ENCODE results near the gene OR52B2. TPM values are rescaled to one million over a fixed set of nuclear protein-coding genes. Genes with fewer than 3 reads are reported as not detected.
"Not testable (repeated sequence)": the region's sequence is repeated elsewhere in the genome, so short reads cannot be mapped to it uniquely, and the experiment has no call there.

OR52B2 gene
- total and polyA plus RNA-seq, 8 donors = not detected

GRCh38 chr11:6151117-6151516, 19.0 kb downstream of the OR52B2 start:
- H3K27ac ChIP-seq = no peak overlapping the region
- H3K36me3 ChIP-seq = no peaks in the 10 kb centered on the region
- DNase-seq = no peak
- H3K4me3 ChIP-seq = no peak overlapping the region
- TF ChIP-seq POLR2AphosphoS5 (IDR thresholded peaks at IDR 0.05) (no peak), POLR2A (IDR thresholded peaks at IDR 0.05) (no peak), CTCF (IDR thresholded peaks at IDR 0.05) (no peak), EP300 (IDR thresholded peaks at IDR 0.05) (no peak)
- H3K4me1 ChIP-seq = no peaks in the 10 kb centered on the region
- WGBS, 5 donors = 10 to 24% (median 17%) methylated on average over 1 of the region's 1 CpG
- no peaks in the 10 kb centered on the region for H3K9me3 ChIP-seq
- intact Hi-C loops (cut with DNase I; ENCODE audit: low total_unique reads) = no loop called here
- H3K27me3 ChIP-seq = no peaks in the 10 kb centered on the region

DNA sequence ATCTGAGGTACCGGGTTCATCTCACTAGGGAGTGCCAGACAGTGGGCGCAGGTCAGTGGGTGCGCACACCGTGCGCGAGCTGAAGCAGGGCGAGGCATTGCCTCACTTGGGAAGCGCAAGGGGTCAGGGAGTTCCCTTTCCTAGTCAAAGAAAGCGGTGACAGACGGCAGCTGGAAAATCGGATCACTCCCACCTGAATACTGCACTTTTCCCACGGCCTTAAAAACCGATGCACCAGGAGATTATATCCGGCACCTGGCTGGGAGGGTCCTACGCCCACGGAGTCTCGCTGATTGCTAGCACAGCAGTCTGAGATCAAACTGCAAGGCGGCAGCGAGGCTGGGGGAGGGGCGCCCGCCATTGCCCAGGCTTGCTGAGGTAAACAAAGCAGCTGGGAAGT, 26.4 kb downstream of the OR52B2 start:
- WGBS, 5 donors = 50 to 66% (median 64%) methylated on average over 11 to 17 of the region's 21 CpGs
- H3K4me1 ChIP-seq; H3K36me3 ChIP-seq; H3K4me3 ChIP-seq; DNase-seq; H3K9me3 ChIP-seq; H3K27me3 ChIP-seq; H3K27ac ChIP-seq; intact Hi-C loops (cut with DNase I; ENCODE audit: low total_unique reads): not testable (repeated sequence)

DNA sequence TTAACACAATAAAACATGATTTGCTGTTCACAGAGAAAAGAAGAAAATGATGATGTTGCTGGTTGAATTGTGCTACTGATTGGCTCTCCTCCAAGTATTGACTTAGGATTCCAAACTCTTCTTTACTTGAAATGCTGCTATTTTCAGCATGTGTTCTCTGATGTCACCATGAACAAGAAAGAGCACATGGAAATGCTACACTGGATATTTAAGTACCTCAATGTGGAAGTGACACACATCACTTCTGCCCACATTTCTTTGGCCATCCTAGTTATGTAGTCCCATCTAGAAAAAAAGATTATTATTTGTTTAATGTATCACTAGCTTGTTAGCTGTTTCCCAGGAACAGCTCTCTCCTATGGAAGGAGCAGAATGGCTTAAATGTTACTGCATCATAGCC, 27.2 kb downstream of the OR52B2 start:
- Histone ChIP-seq H3K27me3 (no peaks in the 10 kb centered on the region), H3K4me1 (no peaks in the 10 kb centered on the region), H3K9me3 (no peaks in the 10 kb centered on the region), H3K4me3 (no peak overlapping the region), H3K36me3 (no peaks in the 10 kb centered on the region), H3K27ac (no peak overlapping the region)
- no peak for DNase-seq
- TF ChIP-seq CTCF (IDR thresholded peaks at IDR 0.05) (no peak), POLR2A (IDR thresholded peaks at IDR 0.05) (no peak), EP300 (IDR thresholded peaks at IDR 0.05) (no peak), POLR2AphosphoS5 (IDR thresholded peaks at IDR 0.05) (no peak)
- intact Hi-C loops (cut with DNase I; ENCODE audit: low total_unique reads) = no loop called here

DNA sequence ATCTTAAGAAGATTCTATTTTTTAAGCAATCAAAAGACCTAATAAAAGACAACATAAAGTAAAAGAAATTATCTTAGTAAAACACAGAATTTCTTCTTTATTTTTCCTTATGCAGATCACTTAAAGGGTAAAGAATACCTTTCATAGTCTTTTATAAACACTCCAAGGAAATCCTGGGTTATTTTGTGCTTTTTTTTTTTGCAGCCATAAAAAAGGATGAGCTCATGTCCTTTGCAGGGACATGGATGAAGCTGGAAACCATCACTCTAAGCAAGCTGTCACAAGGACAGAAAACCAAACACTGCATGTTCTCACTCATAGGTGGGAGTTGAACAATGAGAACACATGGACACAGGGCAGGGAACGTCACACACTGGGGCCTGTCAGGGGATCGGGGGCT, 34.2 kb downstream of the OR52B2 start:
- intact Hi-C loops (cut with DNase I; ENCODE audit: low total_unique reads) = not testable (repeated sequence)
- WGBS, 5 donors = 34 to 48% (median 45%) methylated on average over 2 of the region's 2 CpGs

GRCh38 chr11:6132431-6132830, 37.7 kb downstream of the OR52B2 start:
- intact Hi-C loops (cut with DNase I; ENCODE audit: low total_unique reads) = no loop called here
- no peaks in the 10 kb centered on the region for H3K27me3 ChIP-seq
- DNase-seq = no peak
- TF ChIP-seq POLR2AphosphoS5 (IDR thresholded peaks at IDR 0.05) (no peak), POLR2A (IDR thresholded peaks at IDR 0.05) (no peak), EP300 (IDR thresholded peaks at IDR 0.05) (no peak), CTCF (IDR thresholded peaks at IDR 0.05) (no peak)
- 81 to 96% (median 91%) methylated on average over 1 of the region's 1 CpG for WGBS, 5 donors
- H3K9me3 ChIP-seq = no peaks in the 10 kb centered on the region
- no peaks in the 10 kb centered on the region for H3K36me3 ChIP-seq
- H3K4me3 ChIP-seq = no peak overlapping the region
- H3K27ac ChIP-seq = no peak overlapping the region
- H3K4me1 ChIP-seq = no peaks in the 10 kb centered on the region

More for the DNA sequence above, 34.2 kb downstream of the OR52B2 start:
- H3K27me3 ChIP-seq, H3K4me3 ChIP-seq, H3K9me3 ChIP-seq, H3K27ac ChIP-seq, H3K4me1 ChIP-seq, DNase-seq, H3K36me3 ChIP-seq: not testable (repeated sequence)

- intact Hi-C loops (cut with DNase I; ENCODE audit: low total_unique reads) = no loop called here
- WGBS, 5 donors = 58 to 75% (median 70%) methylated on average over 1 of the region's 1 CpG
- Histone ChIP-seq H3K4me3 (no peak overlapping the region), H3K27me3 (no peaks in the 10 kb centered on the region), H3K27ac (no peak overlapping the region), H3K4me1 (no peaks in the 10 kb centered on the region), H3K36me3 (no peaks in the 10 kb centered on the region), H3K9me3 (no peaks in the 10 kb centered on the region)
- TF ChIP-seq POLR2AphosphoS5 (IDR thresholded peaks at IDR 0.05) = no peak
- TF ChIP-seq CTCF (IDR thresholded peaks at IDR 0.05) = no peak
- no peak for TF ChIP-seq EP300 (IDR thresholded peaks at IDR 0.05)
- DNase-seq = no peak
Observed at GRCh38 chr11:6129635-6130034, 40.5 kb downstream of the OR52B2 start.

Measured in stomach (tissue), 9 donors.